A673 (cell line): ENCODE results near the gene OSBPL6. TPM values are rescaled to one million over a fixed set of nuclear protein-coding genes. Genes with fewer than 3 reads are reported as not detected.

Experiments used
- BruUV-seq: library from RNA; stranded (reverse); fragments of 400-500 nt; replicated peaks from 2 replicates; lab custom pipeline; 2021; lab: Mats Ljungman, UMichigan
- CTCF ChIA-PET: fragments of 300-600 bp; sonication (Branson Sonifier 250); formaldehyde crosslinking; loops from one replicate; lab custom pipeline; 2022; ENCODE audit warnings: antibody characterized with exemption; lab: Charles Lee
- POLR2A ChIA-PET: fragments of 300-600 bp; sonication (Branson Sonifier 250); formaldehyde crosslinking; loops from one replicate; lab custom pipeline; 2022; ENCODE audit warnings: antibody characterized with exemption; ENCODE audit not compliant: low non-redundant PET; lab: Charles Lee
- DNase-seq: peaks from one replicate; pipeline ENCODE4 v3.0.0-alpha.2; 2015; ENCODE audit warnings: low spot score
- H3K27ac ChIP-seq: fragments of 200-600 bp; sonication (generic); 2 replicates; pipeline ENCODE4 v1.5.1; 2016; ENCODE audit warnings: mixed run types, low read depth, mild to moderate bottlenecking, mixed read lengths, antibody characterized with exemption, low read length; ENCODE audit not compliant: poor library complexity, severe bottlenecking
- H3K27me3 ChIP-seq: fragments of 200-600 bp; sonication (generic); replicated peaks from 2 replicates; pipeline ENCODE4 v1.6.1; 2017; ENCODE audit warnings: mixed run types, low read depth, mild to moderate bottlenecking, mixed read lengths, antibody characterized with exemption, low read length; ENCODE audit not compliant: insufficient read depth, poor library complexity
- H3K36me3 ChIP-seq: fragments of 200-600 bp; sonication (generic); 2 replicates; pipeline ENCODE4 v1.6.1; 2016; ENCODE audit warnings: mixed run types, mild to moderate bottlenecking, mixed read lengths, antibody characterized with exemption, low read length; ENCODE audit not compliant: insufficient read depth, poor library complexity, severe bottlenecking
- H3K4me1 ChIP-seq: fragments of 200-600 bp; sonication (generic); 2 replicates; pipeline ENCODE4 v1.6.1; 2017; ENCODE audit warnings: mixed run types, mild to moderate bottlenecking, mixed read lengths, antibody characterized with exemption, low read length; ENCODE audit not compliant: insufficient read depth, poor library complexity, severe bottlenecking
- H3K4me3 ChIP-seq: fragments of 200-600 bp; sonication (generic); 2 replicates; pipeline ENCODE4 v1.5.1; 2016; ENCODE audit warnings: low read depth, mixed run types, mild to moderate bottlenecking, mixed read lengths, low read length; ENCODE audit not compliant: poor library complexity, severe bottlenecking
- H3K9me3 ChIP-seq: fragments of 200-600 bp; sonication (generic); 2 replicates; pipeline ENCODE4 v1.6.1; 2016; ENCODE audit warnings: mixed run types, low read depth, mild to moderate bottlenecking, mixed read lengths, antibody characterized with exemption, low read length; ENCODE audit not compliant: poor library complexity, severe bottlenecking
- CTCF ChIP-seq: fragments of 300-800, 200-600 bp; sonication (generic); conservative IDR thresholded peaks from 2 replicates; pipeline ENCODE4 v1.5.1; 2017; ENCODE audit warnings: low read depth, mild to moderate bottlenecking, antibody characterized with exemption, low read length, moderate library complexity, mixed read lengths
- EZH2 ChIP-seq: fragments of 200-600 bp; sonication (generic); IDR thresholded peaks from 2 replicates; pipeline ENCODE4 v1.6.1; 2017; ENCODE audit warnings: borderline replicate concordance, low read depth, mild to moderate bottlenecking, mixed read lengths, antibody characterized with exemption, low read length; ENCODE audit not compliant: poor library complexity, severe bottlenecking
- intact Hi-C: fragments of 100-400 bp; cut with micrococcal nuclease; formaldehyde crosslinking; loops from one replicate; pipeline ENCODE4 v1.10.0; 2022; ENCODE audit not compliant: unreplicated experiment
- total RNA-seq: library from RNA; stranded (reverse); gene quantifications from 2 replicates; pipeline ENCODE4 v1.2.3, GENCODE V29; 2021

The OSBPL6 gene
- total RNA-seq, 1 experiment from 2014 or later: 19.3 TPM

- no peak for DNase-seq
- ChIA-PET CTCF (no interaction called here), POLR2A (no interaction called here)
- no peak overlapping the region for H3K27ac ChIP-seq
- no peaks in the 10 kb centered on the region for H3K27me3 ChIP-seq
- no TSS peak for BruUV-seq
- peaks cover 18% of the 10 kb centered on the region for H3K4me1 ChIP-seq
- no peaks in the 10 kb centered on the region for H3K9me3 ChIP-seq
- intact Hi-C loops: no loop called here
- TF ChIP-seq CTCF (no peak), EZH2 (no peak)
- no peak overlapping the region for H3K4me3 ChIP-seq
- no peaks in the 10 kb centered on the region for H3K36me3 ChIP-seq
Measured at GRCh38 chr2:178246696-178247095, 52.4 kb downstream of the OSBPL6 start.

- H3K4me3 ChIP-seq: no peak overlapping the region
- DNase-seq: no peak
- H3K27ac ChIP-seq: no peak overlapping the region
- ChIA-PET POLR2A (no interaction called here), CTCF (no interaction called here)
- H3K27me3 ChIP-seq: no peaks in the 10 kb centered on the region
- H3K9me3 ChIP-seq: no peaks in the 10 kb centered on the region
- intact Hi-C loops: no loop called here
- H3K36me3 ChIP-seq: no peaks in the 10 kb centered on the region
- peaks cover 13% of the 10 kb centered on the region for H3K4me1 ChIP-seq
- BruUV-seq: no TSS peak
- TF ChIP-seq CTCF (no peak), EZH2 (no peak)
Measured at GRCh38 chr2:178247250-178247649, 52.9 kb downstream of the OSBPL6 start.

- H3K36me3 ChIP-seq: no peaks in the 10 kb centered on the region
- ChIA-PET CTCF (no interaction called here), POLR2A (no interaction called here)
- peaks cover 9% of the 10 kb centered on the region for H3K4me1 ChIP-seq
- no peak overlapping the region for H3K27ac ChIP-seq
- no peak for DNase-seq
- no peak for TF ChIP-seq EZH2
- TF ChIP-seq CTCF: no peak
- no peaks in the 10 kb centered on the region for H3K27me3 ChIP-seq
- intact Hi-C loops: no loop called here
- no peaks in the 10 kb centered on the region for H3K9me3 ChIP-seq
- BruUV-seq: no TSS peak
- no peak overlapping the region for H3K4me3 ChIP-seq
Measured at GRCh38 chr2:178250429-178250828, 56.1 kb downstream of the OSBPL6 start.
